ENCODE data around the gene NUMA1. TPM values are rescaled to one million over a fixed set of nuclear protein-coding genes. Genes with fewer than 3 reads are reported as not detected.

The NUMA1 gene
- total RNA-seq, 1 experiment from 2014 or later, result 267 TPM

DNA sequence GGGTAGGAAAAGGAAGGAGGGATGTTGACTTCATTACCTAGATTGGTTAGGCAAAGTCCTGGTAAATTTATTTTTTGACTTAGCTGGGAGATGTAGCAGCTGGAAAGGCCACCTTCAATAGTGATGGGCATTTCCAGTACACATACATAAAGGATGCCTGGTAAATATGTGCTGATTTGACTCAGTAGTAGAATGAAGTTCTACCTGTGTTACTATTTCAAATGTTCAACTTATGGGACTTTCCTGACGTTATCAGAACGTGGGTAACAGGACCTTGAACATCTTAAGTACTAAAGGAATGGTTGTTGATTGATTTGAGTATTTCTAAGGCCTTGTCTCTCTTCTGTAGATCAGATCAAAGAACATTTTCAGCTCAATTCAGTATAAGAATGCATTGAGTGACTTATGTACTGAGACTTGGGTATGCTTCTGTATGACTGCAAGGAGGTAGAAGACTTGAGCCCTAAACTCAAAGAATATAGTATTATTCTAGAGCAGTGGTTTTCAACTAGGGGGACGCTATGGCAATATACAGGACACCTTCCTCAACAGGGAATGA, 124.4 kb downstream of the NUMA1 start:
- BruUV-seq (replicated peaks), result no TSS peak
- H3K4me1 ChIP-seq (replicated peaks; ENCODE audit: insufficient read depth), result no peaks in the 10 kb centered on the region

More for the DNA sequence above, 124.4 kb downstream of the NUMA1 start:
- H3K4me3 ChIP-seq, result no peak overlapping the region
- H3K79me2 ChIP-seq (ENCODE audit: low read depth), result peaks cover 22% of the 10 kb centered on the region
- peaks cover 12% of the 10 kb centered on the region for H3K36me3 ChIP-seq (ENCODE audit: low read depth)
- intact Hi-C loops (cut with micrococcal nuclease; ENCODE audit: unreplicated experiment), result no loop called here
- no peaks in the 10 kb centered on the region for H3K9me3 ChIP-seq (ENCODE audit: insufficient read depth, low read depth)
- TF ChIP-seq EZH2 (IDR thresholded peaks at IDR 0.05; ENCODE audit: low read depth), result no peak
- TF ChIP-seq, protein P1, sequence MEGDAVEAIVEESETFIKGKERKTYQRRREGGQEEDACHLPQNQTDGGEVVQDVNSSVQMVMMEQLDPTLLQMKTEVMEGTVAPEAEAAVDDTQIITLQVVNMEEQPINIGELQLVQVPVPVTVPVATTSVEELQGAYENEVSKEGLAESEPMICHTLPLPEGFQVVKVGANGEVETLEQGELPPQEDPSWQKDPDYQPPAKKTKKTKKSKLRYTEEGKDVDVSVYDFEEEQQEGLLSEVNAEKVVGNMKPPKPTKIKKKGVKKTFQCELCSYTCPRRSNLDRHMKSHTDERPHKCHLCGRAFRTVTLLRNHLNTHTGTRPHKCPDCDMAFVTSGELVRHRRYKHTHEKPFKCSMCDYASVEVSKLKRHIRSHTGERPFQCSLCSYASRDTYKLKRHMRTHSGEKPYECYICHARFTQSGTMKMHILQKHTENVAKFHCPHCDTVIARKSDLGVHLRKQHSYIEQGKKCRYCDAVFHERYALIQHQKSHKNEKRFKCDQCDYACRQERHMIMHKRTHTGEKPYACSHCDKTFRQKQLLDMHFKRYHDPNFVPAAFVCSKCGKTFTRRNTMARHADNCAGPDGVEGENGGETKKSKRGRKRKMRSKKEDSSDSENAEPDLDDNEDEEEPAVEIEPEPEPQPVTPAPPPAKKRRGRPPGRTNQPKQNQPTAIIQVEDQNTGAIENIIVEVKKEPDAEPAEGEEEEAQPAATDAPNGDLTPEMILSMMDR (conservative IDR thresholded peaks at IDR 0.05), result no peak
- H2AFZ ChIP-seq, result no peak overlapping the region
- H4K20me1 ChIP-seq (ENCODE audit: insufficient read depth), result peaks cover 11% of the 10 kb centered on the region; the same call in 1 of the 2 replicates
- CTCF ChIA-PET, result no interaction called here
- POLR2A ChIA-PET (ENCODE audit: unreplicated experiment), result interaction anchor here (0.6 kb wide), 1 partner anchor 8 kb away, joined by 3 read pairs; no protein-coding TSS in a partner anchor
- H3K27me3 ChIP-seq (ENCODE audit: insufficient read depth, low read depth), result no peaks in the 10 kb centered on the region
- H3K27ac ChIP-seq, result no peak overlapping the region
- no peaks in the 10 kb centered on the region for H3K9me2 ChIP-seq (ENCODE audit: insufficient read depth)
- no peak overlapping the region for H3K4me2 ChIP-seq
- no peak for DNase-seq
- no peaks in the 10 kb centered on the region for H3F3A ChIP-seq (ENCODE audit: insufficient read depth, low read depth)

Small RNA genes lying within 50 kb of the gene (microRNA-seq; reads per million reads assigned to microRNA genes)
- gene MIR3165 (ENCODE audit: borderline number of aligned reads, borderline replicate concordance), result not detected

Other genes with a start within 250 kb of the NUMA1 start
- not detected in 2 replicates for gene DEFB108B, start 247.3 kb downstream of the NUMA1 start, total RNA-seq (2021)
- gene DEFB131B, start 202.1 kb downstream of the NUMA1 start, total RNA-seq (2021), result not detected in 2 replicates
- gene XNDC1N, start 151.9 kb downstream of the NUMA1 start, total RNA-seq (2021), result 19.3 and 23.4 TPM in 2 replicates
- gene RNF121, start 151.5 kb downstream of the NUMA1 start, total RNA-seq (2021), result 40.5 and 41.2 TPM in 2 replicates
- gene IL18BP, start 81.6 kb downstream of the NUMA1 start, total RNA-seq (2021), result 16.9 and 17.9 TPM in 2 replicates
- 17.5 and 19.6 TPM in 2 replicates for gene LRRC51, start 308 bp upstream of the NUMA1 start, total RNA-seq (2021)
- 94.6 and 107 TPM in 2 replicates for gene LAMTOR1, start 22.8 kb upstream of the NUMA1 start, total RNA-seq (2021)
- not detected in 2 replicates for gene TOMT, start 25.4 kb upstream of the NUMA1 start, total RNA-seq (2021)
- 77.2 and 97.8 TPM in 2 replicates for gene ANAPC15, start 32.2 kb upstream of the NUMA1 start, total RNA-seq (2021)
- gene FOLR3, start 55.2 kb upstream of the NUMA1 start, total RNA-seq (2021), result not detected in 2 replicates
- gene FOLR1, start 111.6 kb upstream of the NUMA1 start, total RNA-seq (2021), result 4.7 and 5.0 TPM in 2 replicates
- gene FOLR2, start 136.3 kb upstream of the NUMA1 start, total RNA-seq (2021), result not detected in 2 replicates
- gene INPPL1, start 144.2 kb upstream of the NUMA1 start, total RNA-seq (2021), result 195 and 199 TPM in 2 replicates
- gene PHOX2A, start 163.6 kb upstream of the NUMA1 start, total RNA-seq (2021), result not detected in 2 replicates

Data from PC-9 (cell line).